HEK293 (cell line): Measurements from ENCODE around the gene IL18RAP.

Experiments
- CTCF ChIA-PET: fragments of 350-600 bp; formaldehyde crosslinking; extraction: SDS; loops from one replicate; lab custom pipeline; 2021; ENCODE audit warnings: antibody characterized with exemption; lab: Yijun Ruan, JAX
- POLR2A ChIA-PET: fragments of 300-600 bp; formaldehyde crosslinking; extraction: SDS; loops from one replicate; lab custom pipeline; 2020; ENCODE audit warnings: antibody characterized with exemption, inconsistent platforms; lab: Yijun Ruan, JAX
- H3K27ac ChIP-seq: fragments of 200-500 bp; sonication (Bioruptor generic); 2 replicates; pipeline ENCODE4 v1.5.1; 2014; ENCODE audit warnings: low read depth, low read length, control low read depth, inconsistent platforms; ENCODE audit errors: extremely low read depth
- H3K36me3 ChIP-seq, 2 experiments: fragments of 200-500 bp in 1 of 2; sonication (Bioruptor generic) in 1 of 2; 1 replicate in 1 of 2; 2 replicates in 1 of 2; pipeline ENCODE4 v1.5.1; 2014 to 2017; ENCODE audit warnings: inconsistent platforms in 2 of 2, low read length in 2 of 2; ENCODE audit not compliant: control insufficient read depth in 2 of 2, insufficient read depth in 1 of 2
- H3K4me1 ChIP-seq: fragments of 200-500 bp; sonication (Bioruptor generic); 2 replicates; pipeline ENCODE4 v1.5.1; 2014; ENCODE audit warnings: mild to moderate bottlenecking, low read length, inconsistent platforms; ENCODE audit not compliant: control insufficient read depth, insufficient read depth
- H3K4me3 ChIP-seq: 2 replicates; pipeline ENCODE4 v1.5.1; 2011; ENCODE audit warnings: low read depth, mild to moderate bottlenecking, control low read depth, low read length, moderate library complexity
- H3K9me3 ChIP-seq: fragments of 200-500 bp; sonication (Bioruptor generic); 2 replicates; pipeline ENCODE4 v1.5.1; 2014; ENCODE audit warnings: low read depth, low read length, inconsistent platforms; ENCODE audit not compliant: control insufficient read depth, insufficient read depth
- OVOL3 ChIP-seq: fragments of 450-650 bp; formaldehyde crosslinking; IDR thresholded peaks from 2 replicates; pipeline ENCODE4 v1.5.1; 2016; ENCODE audit warnings: missing biosample characterization, missing genetic modification characterization
- PATZ1 ChIP-seq: fragments of 450-650 bp; formaldehyde crosslinking; IDR thresholded peaks from 2 replicates; pipeline ENCODE4 v1.5.1; 2016; ENCODE audit warnings: missing biosample characterization, missing genetic modification characterization
- RBAK ChIP-seq: fragments of 450-650 bp; formaldehyde crosslinking; IDR thresholded peaks from 2 replicates; pipeline ENCODE4 v1.5.1; 2016; ENCODE audit warnings: missing biosample characterization, missing genetic modification characterization
- SALL2 ChIP-seq: fragments of 450-650 bp; formaldehyde crosslinking; IDR thresholded peaks from 2 replicates; pipeline ENCODE4 v1.5.0; 2017; ENCODE audit warnings: missing biosample characterization, mild to moderate bottlenecking, missing genetic modification characterization, borderline replicate concordance
- SP7 ChIP-seq: fragments of 450-650 bp; formaldehyde crosslinking; IDR thresholded peaks from 2 replicates; pipeline ENCODE4 v1.5.1; 2016; ENCODE audit warnings: missing biosample characterization, missing genetic modification characterization
- TRIM28 ChIP-seq: IDR thresholded peaks from 2 replicates; pipeline ENCODE4 v1.6.1; 2011; ENCODE audit warnings: low read length, control low read depth, borderline replicate concordance
- ZBTB6 ChIP-seq: fragments of 450-650 bp; formaldehyde crosslinking; IDR thresholded peaks from 2 replicates; pipeline ENCODE4 v1.5.1; 2017; ENCODE audit warnings: missing biosample characterization, missing genetic modification characterization
- ZNF155 ChIP-seq: fragments of 450-650 bp; formaldehyde crosslinking; IDR thresholded peaks from 2 replicates; pipeline ENCODE4 v1.5.1; 2016; ENCODE audit warnings: missing biosample characterization, missing genetic modification characterization
- ZNF174 ChIP-seq: fragments of 450-650 bp; formaldehyde crosslinking; IDR thresholded peaks from 2 replicates; pipeline ENCODE4 v1.5.0; 2017; ENCODE audit warnings: missing biosample characterization, mild to moderate bottlenecking, missing genetic modification characterization
- ZNF311 ChIP-seq: fragments of 450-650 bp; formaldehyde crosslinking; IDR thresholded peaks from 2 replicates; pipeline ENCODE4 v1.5.1; 2017; ENCODE audit warnings: missing biosample characterization, missing genetic modification characterization, borderline replicate concordance
- ZNF354C ChIP-seq: fragments of 450-650 bp; formaldehyde crosslinking; IDR thresholded peaks from 2 replicates; pipeline ENCODE4 v1.5.1; 2016; ENCODE audit warnings: missing biosample characterization, missing genetic modification characterization, low read depth, borderline replicate concordance
- ZNF560 ChIP-seq: fragments of 450-650 bp; formaldehyde crosslinking; IDR thresholded peaks from 2 replicates; pipeline ENCODE4 v1.5.1; 2017; ENCODE audit warnings: missing biosample characterization, missing genetic modification characterization, borderline replicate concordance
- ZNF596 ChIP-seq: fragments of 450-650 bp; IDR thresholded peaks from 2 replicates; pipeline ENCODE4 v1.5.0; 2018; ENCODE audit warnings: missing biosample characterization, mild to moderate bottlenecking, missing genetic modification characterization, moderate library complexity
- ZNF629 ChIP-seq: fragments of 450-650 bp; formaldehyde crosslinking; IDR thresholded peaks from 2 replicates; pipeline ENCODE4 v1.5.1; 2017; ENCODE audit warnings: missing biosample characterization, missing genetic modification characterization
- ZNF639 ChIP-seq: fragments of 450-650 bp; formaldehyde crosslinking; IDR thresholded peaks from 2 replicates; pipeline ENCODE4 v1.5.1; 2016; ENCODE audit warnings: missing biosample characterization, missing genetic modification characterization
- ZNF670 ChIP-seq: fragments of 450-650 bp; formaldehyde crosslinking; IDR thresholded peaks from 2 replicates; pipeline ENCODE4 v1.5.1; 2016; ENCODE audit warnings: missing biosample characterization, missing genetic modification characterization, low read depth
- ZNF791 ChIP-seq: fragments of 450-650 bp; formaldehyde crosslinking; IDR thresholded peaks from 2 replicates; pipeline ENCODE4 v1.5.1; 2016; ENCODE audit warnings: missing biosample characterization, missing genetic modification characterization
- ZSCAN23 ChIP-seq: fragments of 450-650 bp; formaldehyde crosslinking; IDR thresholded peaks from 2 replicates; pipeline ENCODE4 v1.5.1; 2016; ENCODE audit warnings: missing biosample characterization, missing genetic modification characterization

IL18RAP gene

GRCh38 chr2:102461188-102461587, 38.2 kb downstream of the IL18RAP start:
- POLR2A ChIA-PET, result no interaction called here
- no peak for TF ChIP-seq ZBTB6
- TF ChIP-seq PATZ1 (tag by site-specific recombination), result no peak
- TF ChIP-seq ZNF639 (tag by site-specific recombination), result no peak
- TF ChIP-seq SALL2 (tag by site-specific recombination), result no peak
- TF ChIP-seq, all 188 proteins: peak for 0
- no peak overlapping the region for H3K4me3 ChIP-seq
- H3K9me3 ChIP-seq, result no peaks in the 10 kb centered on the region
- CTCF ChIA-PET, result interaction anchor here (0.6 to 3.4 kb wide), 4 partner anchors 9 to 1430 kb away, joined by 3 to 27 read pairs (median 5); partner anchors contain the start of gene SLC9A4
- no peak overlapping the region for H3K27ac ChIP-seq
- no peaks in the 10 kb centered on the region for H3K36me3 ChIP-seq
- no peaks in the 10 kb centered on the region for H3K4me1 ChIP-seq

GRCh38 chr2:102463160-102463559, 40.2 kb downstream of the IL18RAP start:
- CTCF ChIA-PET, result interaction anchor here (3.4 kb wide), 1 partner anchor 9 kb away, joined by 27 read pairs; the partner anchor contains the start of gene SLC9A4

GRCh38 chr2:102470168-102470567, 47.2 kb downstream of the IL18RAP start:
- ChIA-PET CTCF (interaction anchor here (0.6 to 5.9 kb wide), 4 partner anchors 8 to 145 kb away, joined by 3 to 76 read pairs (median 4); no protein-coding TSS in a partner anchor), POLR2A (no interaction called here)
- no peaks in the 10 kb centered on the region for H3K9me3 ChIP-seq
- TF ChIP-seq ZNF311 (no peak), RBAK (no peak), ZNF791 (tag by site-specific recombination) (no peak), ZNF629 (tag by site-specific recombination) (no peak), OVOL3 (tag by site-specific recombination) (no peak), ZNF670 (tag by site-specific recombination) (no peak), SP7 (tag by site-specific recombination) (no peak), ZNF639 (tag by site-specific recombination) (no peak), ZNF174 (tag by site-specific recombination) (no peak), ZNF354C (tag by site-specific recombination) (no peak)
- no peaks in the 10 kb centered on the region for H3K36me3 ChIP-seq
- H3K4me3 ChIP-seq, result no peak overlapping the region
- no peaks in the 10 kb centered on the region for H3K4me1 ChIP-seq
- H3K27ac ChIP-seq, result no peak overlapping the region

More at GRCh38 chr2:102463160-102463559, 40.2 kb downstream of the IL18RAP start:
- no peaks in the 10 kb centered on the region for H3K4me1 ChIP-seq
- H3K36me3 ChIP-seq, result no peaks in the 10 kb centered on the region
- H3K27ac ChIP-seq, result no peak overlapping the region
- no peak for TF ChIP-seq ZNF560
- no peak for TF ChIP-seq ZNF596 (tag by site-specific recombination)
- TF ChIP-seq ZNF155 (tag by site-specific recombination), result no peak
- TF ChIP-seq ZSCAN23 (tag by site-specific recombination), result no peak
- no peak for TF ChIP-seq TRIM28
- TF ChIP-seq, all 188 proteins: peak for 0
- no peaks in the 10 kb centered on the region for H3K9me3 ChIP-seq
- POLR2A ChIA-PET, result no interaction called here
- no peak overlapping the region for H3K4me3 ChIP-seq
